Measurements from ENCODE around the gene FARS2.

GRCh38 chr6:5373430-5373829 is 112.1 kb downstream of the FARS2 start:
- no peak for TF ChIP-seq ZFY (CRISPR knock-in tag; IDR thresholded peaks at IDR 0.05)
- no peak for TF ChIP-seq ZMAT3 (CRISPR knock-in tag; conservative IDR thresholded peaks at IDR 0.05)
- no peak for TF ChIP-seq REST (IDR thresholded peaks at IDR 0.05; ENCODE audit: borderline replicate concordance in 1 of 2, low read depth in 1 of 2, low read length in 2 of 2)
- no peak for TF ChIP-seq ZMYM4 (CRISPR knock-in tag; IDR thresholded peaks at IDR 0.05)
- TF ChIP-seq USF2 (IDR thresholded peaks at IDR 0.05; ENCODE audit: low read depth, low read length), result no peak
- TF ChIP-seq USF2 (CRISPR knock-in tag; IDR thresholded peaks at IDR 0.05; ENCODE audit: borderline replicate concordance), result no peak
- no peak for TF ChIP-seq CTCF (CRISPR knock-in tag; IDR thresholded peaks at IDR 0.05)
- TF ChIP-seq BCLAF1 (IDR thresholded peaks at IDR 0.05), result no peak
- TF ChIP-seq PAXIP1 (CRISPR knock-in tag; conservative IDR thresholded peaks at IDR 0.05), result no peak
- no peak for TF ChIP-seq THRA (CRISPR knock-in tag; IDR thresholded peaks at IDR 0.05; ENCODE audit: borderline replicate concordance)

Data from HepG2 (cell line).